Activated naive CD4-positive, alpha-beta T cell treated with anti-CD3 and anti-CD28 coated beads for 36 hours (primary cell): ENCODE measurements around the gene IFT88. TPM values are rescaled to one million over a fixed set of nuclear protein-coding genes. Genes with fewer than 3 reads are reported as not detected.

Source experiments
- CTCF ChIA-PET: fragments of 350-600 bp; sonication (Branson Sonifier 250); formaldehyde crosslinking; loops from one replicate; lab custom pipeline; 2021; ENCODE audit warnings: antibody characterized with exemption; lab: Charles Lee
- DNase-seq: peaks from one replicate; pipeline ENCODE4 v3.0.0-alpha.2; 2020
- H3K27ac Mint-ChIP-seq: one replicate; pipeline ENCODE4 v1.8.0; 2021; ENCODE audit warnings: mild to moderate bottlenecking, mixed read lengths
- H3K27me3 Mint-ChIP-seq: one replicate; pipeline ENCODE4 v1.8.0; 2021; ENCODE audit warnings: low read depth, mixed read lengths
- H3K36me3 Mint-ChIP-seq: one replicate; pipeline ENCODE4 v1.8.0; 2021; ENCODE audit warnings: low read depth, mixed read lengths
- H3K4me1 Mint-ChIP-seq: one replicate; pipeline ENCODE4 v1.8.0; 2021; ENCODE audit warnings: low read depth, mixed read lengths
- H3K4me3 Mint-ChIP-seq: one replicate; pipeline ENCODE4 v1.8.0; 2021; ENCODE audit warnings: mild to moderate bottlenecking, moderate library complexity, mixed read lengths
- H3K9me3 Mint-ChIP-seq: one replicate; pipeline ENCODE4 v1.8.0; 2021; ENCODE audit warnings: mixed read lengths
- intact Hi-C: fragments of 100-400 bp; cut with micrococcal nuclease; formaldehyde crosslinking; loops from one replicate; pipeline ENCODE4 v1.15.1; 2023
- total RNA-seq, 2 experiments: library from RNA; stranded (reverse); gene quantifications; one replicate each; pipeline ENCODE4 v1.2.3, GENCODE V29; 2021

The IFT88 gene
- total RNA-seq, 2 experiments from 2014 or later = 2.7 TPM

- H3K27me3 Mint-ChIP-seq = peaks cover 22% of the 10 kb centered on the region
- CTCF ChIA-PET = interaction anchor here (0.6 to 1.6 kb wide), 3 partner anchors 12 to 225 kb away, joined by 3 to 4 read pairs (median 3); no protein-coding TSS in a partner anchor
- intact Hi-C loops = loop anchor here (5.0 to 10.0 kb wide), 6 partner anchors 134 to 901 kb away; partner anchors contain the start of genes CRYL1, IFT88, MICU2 and MRPL57
These were observed 134.5 kb downstream of the IFT88 start for GRCh38 chr13:20701461-20701860.

GRCh38 chr13:20702530-20702914, 135.6 kb downstream of the IFT88 start:
- CTCF ChIA-PET = interaction anchor here (0.7 to 1.6 kb wide), 4 partner anchors 11 to 74 kb away, joined by 3 to 4 read pairs (median 3); partner anchors contain the start of gene EEF1AKMT1

More at GRCh38 chr13:20701461-20701860, 134.5 kb downstream of the IFT88 start:
- H3K4me1 Mint-ChIP-seq = peaks cover 5% of the 10 kb centered on the region
- no peak overlapping the region for H3K4me3 Mint-ChIP-seq
- no peaks in the 10 kb centered on the region for H3K9me3 Mint-ChIP-seq
- H3K27ac Mint-ChIP-seq = no peak overlapping the region
- no peaks in the 10 kb centered on the region for H3K36me3 Mint-ChIP-seq
- no peak for DNase-seq

GRCh38 chr13:20702915-20703779, 136.2 kb downstream of the IFT88 start, which contains the start of gene IL17D:
Gene IL17D (plus strand): TSS chr13:20703699. CDS start chr13:20704002, 303 bp downstream.
- Mint-ChIP-seq H3K36me3 (no peaks in the 10 kb centered on the region), H3K4me3 (peak within 1 kb of the TSS; percentile 83), H3K9me3 (no peaks in the 10 kb centered on the region), H3K27me3 (peaks cover 18% of the 10 kb centered on the region), H3K4me1 (peaks cover 5% of the 10 kb centered on the region), H3K27ac (no peak within 1 kb of the TSS)
- intact Hi-C loops = loop anchor here (1.0 to 10.0 kb wide), 8 partner anchors 121 to 899 kb away; partner anchors contain the start of genes CRYL1, IFT88, MICU2 and MRPL57
- CTCF ChIA-PET = interaction anchor here (0.9 to 1.6 kb wide), 6 partner anchors 12 to 291 kb away, joined by 3 to 7 read pairs (median 3); no protein-coding TSS in a partner anchor
- peak; percentile 23 for DNase-seq

More at GRCh38 chr13:20702530-20702914, 135.6 kb downstream of the IFT88 start:
- Mint-ChIP-seq H3K4me1 (peaks cover 5% of the 10 kb centered on the region), H3K27me3 (peaks cover 21% of the 10 kb centered on the region), H3K4me3 (peak overlapping the region; percentile 83), H3K36me3 (no peaks in the 10 kb centered on the region), H3K9me3 (no peaks in the 10 kb centered on the region), H3K27ac (no peak overlapping the region)
- intact Hi-C loops = loop anchor here (2.0 to 10.0 kb wide), 7 partner anchors 135 to 900 kb away; partner anchors contain the start of genes CRYL1, IFT88, MICU2 and MRPL57
- DNase-seq = peak; percentile 13

GRCh38 chr13:20703780-20704458, 137.0 kb downstream of the IFT88 start:
- intact Hi-C loops = loop anchor here (1.0 to 10.0 kb wide), 10 partner anchors 69 to 898 kb away; partner anchors contain the start of genes CRYL1, EEF1AKMT1, IFT88 and MICU2
- Mint-ChIP-seq H3K4me1 (peaks cover 5% of the 10 kb centered on the region), H3K27me3 (peaks cover 13% of the 10 kb centered on the region), H3K36me3 (no peaks in the 10 kb centered on the region), H3K27ac (no peak overlapping the region), H3K4me3 (no peak overlapping the region), H3K9me3 (no peaks in the 10 kb centered on the region)
- CTCF ChIA-PET = interaction anchor here (0.9 to 1.3 kb wide), 4 partner anchors 11 to 292 kb away, joined by 3 to 7 read pairs (median 4); no protein-coding TSS in a partner anchor
- peak; percentile 72 for DNase-seq

- H3K9me3 Mint-ChIP-seq = no peaks in the 10 kb centered on the region
- H3K36me3 Mint-ChIP-seq = no peaks in the 10 kb centered on the region
- H3K27ac Mint-ChIP-seq = no peak overlapping the region
- H3K4me3 Mint-ChIP-seq = peak overlapping the region; percentile 65
- peaks cover 10% of the 10 kb centered on the region for H3K27me3 Mint-ChIP-seq
- DNase-seq = no peak
- CTCF ChIA-PET = interaction anchor here (0.9 to 2.5 kb wide), 5 partner anchors 10 to 293 kb away, joined by 3 to 8 read pairs (median 4); no protein-coding TSS in a partner anchor
- H3K4me1 Mint-ChIP-seq = peaks cover 5% of the 10 kb centered on the region
- intact Hi-C loops = loop anchor here (1.0 to 10.0 kb wide), 8 partner anchors 69 to 898 kb away; partner anchors contain the start of genes CRYL1, EEF1AKMT1, IFT88 and MICU2
These were observed 137.6 kb downstream of the IFT88 start for GRCh38 chr13:20704459-20705069.

- H3K4me3 Mint-ChIP-seq = no peak overlapping the region
- no peak overlapping the region for H3K27ac Mint-ChIP-seq
- H3K36me3 Mint-ChIP-seq = no peaks in the 10 kb centered on the region
- DNase-seq = no peak
- peaks cover 5% of the 10 kb centered on the region for H3K4me1 Mint-ChIP-seq
- CTCF ChIA-PET = interaction anchor here (0.6 to 2.5 kb wide), 3 partner anchors 120 to 211 kb away, joined by 3 to 8 read pairs (median 4); no protein-coding TSS in a partner anchor
- intact Hi-C loops = loop anchor here (10.0 kb wide), 1 partner anchor 182 kb away; the partner anchor contains the start of gene CRYL1
- H3K27me3 Mint-ChIP-seq = no peaks in the 10 kb centered on the region
- no peaks in the 10 kb centered on the region for H3K9me3 Mint-ChIP-seq
These were observed 139.7 kb downstream of the IFT88 start for GRCh38 chr13:20706661-20707060.

- no peak for DNase-seq
- Mint-ChIP-seq H3K9me3 (no peaks in the 10 kb centered on the region), H3K27me3 (peaks cover 2% of the 10 kb centered on the region), H3K4me1 (peaks cover 5% of the 10 kb centered on the region), H3K36me3 (no peaks in the 10 kb centered on the region), H3K27ac (no peak overlapping the region), H3K4me3 (no peak overlapping the region)
- CTCF ChIA-PET = interaction anchor here (0.7 to 1.5 kb wide), 3 partner anchors 45 to 212 kb away, joined by 3 read pairs; no protein-coding TSS in a partner anchor
- intact Hi-C loops = loop anchor here (10.0 kb wide), 1 partner anchor 183 kb away; the partner anchor contains the start of gene CRYL1
These were observed 141.3 kb downstream of the IFT88 start for GRCh38 chr13:20708216-20708615.

- no peak overlapping the region for H3K4me3 Mint-ChIP-seq
- CTCF ChIA-PET = interaction anchor here (0.7 to 1.9 kb wide), 5 partner anchors 63 to 216 kb away, joined by 3 to 8 read pairs (median 4); no protein-coding TSS in a partner anchor
- intact Hi-C loops = loop anchor here (10.0 kb wide), 1 partner anchor 185 kb away; the partner anchor contains the start of gene CRYL1
These were observed 142.4 kb downstream of the IFT88 start for GRCh38 chr13:20709369-20709768.

GRCh38 chr13:20709782-20710181, 142.8 kb downstream of the IFT88 start:
- Mint-ChIP-seq H3K36me3 (no peaks in the 10 kb centered on the region), H3K4me1 (peaks cover 5% of the 10 kb centered on the region), H3K27me3 (peaks cover 8% of the 10 kb centered on the region), H3K27ac (no peak overlapping the region), H3K9me3 (no peaks in the 10 kb centered on the region), H3K4me3 (no peak overlapping the region)
- no peak for DNase-seq
- intact Hi-C loops = loop anchor here (10.0 kb wide), 1 partner anchor 185 kb away; the partner anchor contains the start of gene CRYL1
- CTCF ChIA-PET = interaction anchor here (0.7 to 2.6 kb wide), 6 partner anchors 63 to 217 kb away, joined by 3 to 8 read pairs (median 4); no protein-coding TSS in a partner anchor

More at GRCh38 chr13:20709369-20709768, 142.4 kb downstream of the IFT88 start:
- Mint-ChIP-seq H3K27me3 (peaks cover 8% of the 10 kb centered on the region), H3K9me3 (no peaks in the 10 kb centered on the region), H3K36me3 (no peaks in the 10 kb centered on the region), H3K27ac (no peak overlapping the region), H3K4me1 (peaks cover 5% of the 10 kb centered on the region)
- DNase-seq = no peak

- no peaks in the 10 kb centered on the region for H3K36me3 Mint-ChIP-seq
- H3K4me3 Mint-ChIP-seq = no peak overlapping the region
- peaks cover 8% of the 10 kb centered on the region for H3K27me3 Mint-ChIP-seq
- CTCF ChIA-PET = interaction anchor here (0.6 to 2.6 kb wide), 15 partner anchors 10 to 514 kb away, joined by 3 to 17 read pairs (median 4); no protein-coding TSS in a partner anchor
- H3K4me1 Mint-ChIP-seq = peaks cover 5% of the 10 kb centered on the region
- intact Hi-C loops = loop anchor here (1.0 kb wide), 2 partner anchors 117 to 214 kb away; no protein-coding TSS in a partner anchor
- no peaks in the 10 kb centered on the region for H3K9me3 Mint-ChIP-seq
- no peak for DNase-seq
- no peak overlapping the region for H3K27ac Mint-ChIP-seq
These were observed 144.5 kb downstream of the IFT88 start for GRCh38 chr13:20711301-20712044.
